Breast epithelium (tissue), 4 donors: ENCODE results near the gene ESAM. TPM values are rescaled to one million over a fixed set of nuclear protein-coding genes. Genes with fewer than 3 reads are reported as not detected.

Source experiments
- DNase-seq, 2 donors: peaks; one replicate each; pipeline ENCODE4 v3.0.0-alpha.2; 2019; ENCODE audit warnings: low spot score in 2 of 2
- H3K27ac ChIP-seq, 2 donors: fragments of 200-600 bp; sonication (generic) in 1 of 2; one replicate each; pipeline ENCODE4 v1.5.1; 2016 to 2019; ENCODE audit warnings: mild to moderate bottlenecking in 1 of 2
- H3K27me3 ChIP-seq, 2 donors: fragments of 200-600 bp; sonication (generic) in 1 of 2; one replicate each; pipeline versions ENCODE4 v1.5.1 to v1.6.0; 2017 to 2019; ENCODE audit warnings: control low read depth in 1 of 2, mild to moderate bottlenecking in 1 of 2
- H3K36me3 ChIP-seq: fragments of 200-600 bp; one replicate; pipeline ENCODE4 v1.5.1; 2019
- H3K4me1 ChIP-seq, 2 donors: fragments of 200-600 bp; sonication (generic); one replicate each; pipeline ENCODE4 v1.5.1; 2016 to 2019; ENCODE audit warnings: control low read depth in 1 of 2
- H3K4me3 ChIP-seq, 3 donors: fragments of 200-600 bp; sonication (generic); 1 replicate in 2 of 3; 2 replicates in 1 of 3; pipeline ENCODE4 v1.5.1; 2016 to 2019; ENCODE audit warnings: mild to moderate bottlenecking in 3 of 3, moderate library complexity in 2 of 3
- H3K9me3 ChIP-seq, 2 donors: fragments of 200-600 bp; sonication (generic) in 1 of 2; one replicate each; pipeline ENCODE4 v1.5.1; 2016 to 2019; ENCODE audit warnings: control low read depth in 1 of 2
- CTCF ChIP-seq, 3 donors: fragments of 450-650 bp; IDR thresholded peaks; one replicate each; pipeline ENCODE4 v1.5.1; 2016 to 2017; ENCODE audit warnings: antibody characterized with exemption in 3 of 3, mild to moderate bottlenecking in 3 of 3, moderate library complexity in 3 of 3
- POLR2A ChIP-seq: fragments of 450-650 bp; IDR thresholded peaks from one replicate; pipeline ENCODE4 v1.6.1; 2016; ENCODE audit warnings: antibody characterized with exemption, mild to moderate bottlenecking, moderate library complexity
- POLR2AphosphoS5 ChIP-seq, 3 donors: sonication (generic); formaldehyde crosslinking; IDR thresholded peaks; one replicate each; pipeline ENCODE4 v1.6.1; 2017; ENCODE audit warnings: antibody characterized with exemption in 3 of 3
- intact Hi-C: fragments of 100-400 bp; cut with DNase I; formaldehyde crosslinking; loops from one replicate; pipeline ENCODE4 v1.15.1; 2023; ENCODE audit warnings: low total_unique reads
- total RNA-seq, 3 donors: library from RNA; depleted of rRNA; stranded (reverse); fragments of >200 nt; gene quantifications; one replicate each; pipeline ENCODE4 v1.1.0, GENCODE V29; 2016

The ESAM gene
- total RNA-seq, 3 donors from 2014 or later: 11.6 to 38.7 (median 19.8) TPM

- Histone ChIP-seq H3K27me3 (peaks cover 0 to 6% of the 10 kb centered on the region in 2 donors), H3K4me1 (no peaks in the 10 kb centered on the region)
These were observed 16.1 kb downstream of the ESAM start for GRCh38 chr11:124745835-124746620.

GRCh38 chr11:124745270-124745834, 16.7 kb downstream of the ESAM start:
- no peaks in the 10 kb centered on the region for H3K36me3 ChIP-seq
- no peak for DNase-seq
- TF ChIP-seq CTCF (IDR thresholded peaks at IDR 0.05) (no peak), POLR2A (no peak), POLR2AphosphoS5 (IDR thresholded peaks at IDR 0.05) (no peak)
- H3K27me3 ChIP-seq: peaks cover 0 to 6% of the 10 kb centered on the region in 2 donors
- no peaks in the 10 kb centered on the region for H3K9me3 ChIP-seq
- peaks cover 0 to 6% of the 10 kb centered on the region in 2 donors for H3K4me1 ChIP-seq
- intact Hi-C loops: no loop called here
- no peak overlapping the region for H3K27ac ChIP-seq
- peak overlapping the region in 2 of 3 donors; percentile 63 to 74 for H3K4me3 ChIP-seq

More at GRCh38 chr11:124745835-124746620, 16.1 kb downstream of the ESAM start:
- Histone ChIP-seq H3K9me3 (no peaks in the 10 kb centered on the region), H3K27ac (peak overlapping the region; percentile 76 to 81), H3K36me3 (no peaks in the 10 kb centered on the region), H3K4me3 (peak overlapping the region; percentile 44 to 74 (median 63))
- TF ChIP-seq CTCF (IDR thresholded peaks at IDR 0.05) (peak in 2 of 3 donors; percentile 9 to 20), POLR2A (no peak)
- intact Hi-C loops: no loop called here
- no peak for DNase-seq

- intact Hi-C loops: no loop called here
- no peak for DNase-seq
- Histone ChIP-seq H3K9me3 (no peaks in the 10 kb centered on the region), H3K4me1 (peaks cover 0 to 9% of the 10 kb centered on the region in 2 donors), H3K27me3 (peaks cover 0 to 6% of the 10 kb centered on the region in 2 donors), H3K36me3 (no peaks in the 10 kb centered on the region), H3K4me3 (no peak overlapping the region), H3K27ac (no peak overlapping the region)
- no peak for TF ChIP-seq POLR2AphosphoS5 (IDR thresholded peaks at IDR 0.05)
These were observed 19.0 kb downstream of the ESAM start for GRCh38 chr11:124743050-124743449.

GRCh38 chr11:124742555-124742954, 19.5 kb downstream of the ESAM start:
- intact Hi-C loops: no loop called here
- no peaks in the 10 kb centered on the region for H3K9me3 ChIP-seq
- DNase-seq: no peak
- H3K27ac ChIP-seq: no peak overlapping the region
- no peaks in the 10 kb centered on the region for H3K36me3 ChIP-seq
- no peak overlapping the region for H3K4me3 ChIP-seq
- peaks cover 0 to 6% of the 10 kb centered on the region in 2 donors for H3K27me3 ChIP-seq
- peaks cover 0 to 9% of the 10 kb centered on the region in 2 donors for H3K4me1 ChIP-seq
- no peak for TF ChIP-seq POLR2AphosphoS5 (IDR thresholded peaks at IDR 0.05)
- no peak for TF ChIP-seq CTCF (IDR thresholded peaks at IDR 0.05)
- no peak for TF ChIP-seq POLR2A

- no peaks in the 10 kb centered on the region for H3K36me3 ChIP-seq
- H3K27ac ChIP-seq: peak overlapping the region in 1 of 2 donors; percentile 26
- peaks cover 0 to 5% of the 10 kb centered on the region in 2 donors for H3K27me3 ChIP-seq
- intact Hi-C loops: no loop called here
- H3K9me3 ChIP-seq: no peaks in the 10 kb centered on the region
- peak; percentile 49 to 76 for DNase-seq
- peak overlapping the region; percentile 49 to 79 (median 63) for H3K4me3 ChIP-seq
- H3K4me1 ChIP-seq: peaks cover 0 to 9% of the 10 kb centered on the region in 2 donors
- TF ChIP-seq POLR2A (no peak), CTCF (IDR thresholded peaks at IDR 0.05) (peak in 2 of 3 donors; percentile 56 to 65)
These were observed 21.7 kb downstream of the ESAM start for GRCh38 chr11:124740277-124740882.
